ENCODE results near the gene NAA25. TPM values are rescaled to one million over a fixed set of nuclear protein-coding genes. Genes with fewer than 3 reads are reported as not detected.
"Not testable (repeated sequence)": the region's sequence is repeated elsewhere in the genome, so short reads cannot be mapped to it uniquely, and the experiment has no call there.

NAA25 gene
- total and polyA plus RNA-seq, 5 donors from 2014 or later: 8.0 to 27.9 (median 14.8) TPM

DNA sequence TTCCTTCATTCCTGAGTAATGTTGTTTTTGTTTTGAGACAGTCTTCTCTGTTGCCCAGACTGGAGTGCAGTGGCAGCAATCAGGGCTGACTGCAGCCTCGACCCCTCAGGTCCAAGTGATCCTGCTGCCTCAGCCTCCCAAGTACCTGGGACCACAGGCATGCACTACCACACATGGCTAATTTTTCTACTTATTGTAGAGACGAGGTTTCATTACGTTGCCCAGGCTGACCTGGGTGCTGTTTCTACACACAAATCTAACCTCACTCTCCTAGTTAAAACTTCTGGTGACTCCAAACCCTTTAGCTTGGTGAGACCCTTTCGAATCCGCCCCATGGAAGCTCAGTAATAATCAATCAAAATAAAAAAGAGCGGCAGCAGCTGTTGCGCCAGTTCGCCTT is 96.9 kb downstream of the NAA25 start:
- Histone ChIP-seq H3K27ac (ENCODE audit: insufficient read depth, low read length, poor library complexity, severe bottlenecking) (peak overlapping the region; percentile 98), H3K27me3 (ENCODE audit: control insufficient read depth, insufficient read depth, low read length) (no peaks in the 10 kb centered on the region), H3K9me3 (ENCODE audit: control insufficient read depth in 2 of 2, low read length in 2 of 2) (no peaks in the 10 kb centered on the region), H3K4me1 (ENCODE audit: control insufficient read depth, insufficient read depth, low read length, poor library complexity, severe bottlenecking) (peaks cover 47% of the 10 kb centered on the region), H3K4me3 (ENCODE audit: low read depth, low read length) (peak overlapping the region; percentile 84), H3K36me3 (ENCODE audit: control insufficient read depth, insufficient read depth, low read length) (peaks cover 11% of the 10 kb centered on the region)
- Mint-ChIP-seq H3K9me3 (peaks cover 0 to 5% (median 4%) of the 10 kb centered on the region in 7 donors), H3K27ac (peak overlapping the region; percentile 95 to 99 (median 96)), H3K4me3 (peak overlapping the region; percentile 94 to 95 (median 94)), H3K4me1 (peaks cover 28 to 72% (median 49%) of the 10 kb centered on the region in 4 donors), H3K27me3 (no peaks in the 10 kb centered on the region), H3K36me3 (peaks cover 21% of the 10 kb centered on the region)
- no peak for ATAC-seq (ENCODE audit: low read depth in 2 of 2)
- no peak for DNase-seq

DNA sequence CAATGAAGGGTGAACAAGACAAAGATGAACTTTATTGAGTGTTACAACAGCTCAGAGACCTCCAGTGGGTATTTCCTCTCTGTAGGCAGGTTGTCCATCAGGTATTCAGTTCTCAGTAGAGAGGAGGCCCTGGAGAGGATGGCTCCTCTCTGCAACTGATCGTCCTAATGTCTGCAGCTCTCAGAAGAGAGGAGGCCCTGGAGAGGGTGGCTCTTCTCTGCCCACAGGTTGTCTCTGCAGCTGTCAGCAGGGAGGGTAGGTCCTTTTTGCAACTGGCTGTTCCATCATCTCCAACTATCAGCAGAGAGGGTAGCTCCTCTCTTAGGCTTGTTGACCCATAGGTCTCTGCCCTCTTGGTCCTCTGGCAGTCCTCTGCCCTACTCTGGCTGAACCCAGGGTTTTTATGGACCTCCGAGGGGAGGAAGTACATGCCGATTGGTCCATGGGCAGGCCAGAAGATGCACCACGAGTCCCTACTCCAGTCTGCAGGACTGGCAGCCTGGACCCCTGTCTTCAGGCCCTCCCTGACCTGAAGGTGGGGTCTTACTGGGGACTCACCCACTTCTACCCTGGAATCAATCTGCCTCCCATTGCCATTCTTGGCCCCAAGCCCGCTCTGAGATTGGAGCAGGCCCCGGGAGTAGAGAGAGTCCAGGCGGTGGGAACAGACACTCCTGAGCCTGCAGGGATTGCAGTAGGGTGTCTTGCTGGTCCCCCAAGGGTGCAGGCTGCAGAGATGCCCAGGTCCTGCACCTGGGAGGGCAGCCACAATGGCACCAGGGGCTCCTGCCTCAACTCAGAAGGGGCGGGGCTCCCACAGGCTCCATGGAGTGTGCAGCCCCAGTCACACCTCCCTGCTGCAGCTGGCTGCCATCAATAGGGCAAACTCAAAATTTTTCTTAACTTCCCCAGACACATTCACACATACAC is 97.9 kb downstream of the NAA25 start:
- Histone ChIP-seq H3K27me3 (ENCODE audit: control insufficient read depth, insufficient read depth, low read length) (no peaks in the 10 kb centered on the region), H3K4me1 (ENCODE audit: control insufficient read depth, insufficient read depth, low read length, poor library complexity, severe bottlenecking) (peaks cover 46% of the 10 kb centered on the region), H3K36me3 (ENCODE audit: control insufficient read depth, insufficient read depth, low read length) (peaks cover 4% of the 10 kb centered on the region), H3K9me3 (ENCODE audit: control insufficient read depth in 2 of 2, low read length in 2 of 2) (no peaks in the 10 kb centered on the region), H3K4me3 (ENCODE audit: low read depth, low read length) (peak overlapping the region; percentile 84), H3K27ac (ENCODE audit: insufficient read depth, low read length, poor library complexity, severe bottlenecking) (no peak overlapping the region)
- Mint-ChIP-seq H3K4me1 (peaks cover 34 to 72% (median 50%) of the 10 kb centered on the region in 4 donors), H3K9me3 (peaks cover 0 to 2% (median 0%) of the 10 kb centered on the region in 7 donors), H3K36me3 (peaks cover 14% of the 10 kb centered on the region), H3K27ac (peak overlapping the region; percentile 42 to 96 (median 53)), H3K27me3 (no peaks in the 10 kb centered on the region), H3K4me3 (peak overlapping the region; percentile 94 to 95 (median 94))
- no peak for DNase-seq
- ATAC-seq (ENCODE audit: low read depth in 2 of 2): no peak

DNA sequence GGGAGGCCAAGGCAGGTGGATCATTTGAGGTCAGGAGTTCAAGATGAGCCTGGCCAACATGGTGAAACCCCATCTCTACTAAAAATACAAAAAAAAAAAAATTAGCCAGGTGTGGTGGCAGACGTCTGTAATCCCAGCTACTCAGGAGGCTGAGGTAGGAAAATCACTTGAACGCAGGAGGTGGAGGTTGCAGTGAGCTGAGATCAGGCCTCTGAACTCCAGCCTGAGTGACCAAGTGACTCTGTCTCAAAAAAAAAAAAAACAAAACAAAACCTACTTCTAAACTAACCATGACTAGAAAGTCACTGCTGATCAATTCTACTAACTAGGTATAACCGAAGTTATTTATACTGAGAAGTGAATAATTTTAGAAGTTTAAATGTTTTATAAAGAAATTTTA is 99.0 kb downstream of the NAA25 start:
- peak overlapping the region in 2 of 3 donors; percentile 44 to 66 for H3K27ac Mint-ChIP-seq

DNA sequence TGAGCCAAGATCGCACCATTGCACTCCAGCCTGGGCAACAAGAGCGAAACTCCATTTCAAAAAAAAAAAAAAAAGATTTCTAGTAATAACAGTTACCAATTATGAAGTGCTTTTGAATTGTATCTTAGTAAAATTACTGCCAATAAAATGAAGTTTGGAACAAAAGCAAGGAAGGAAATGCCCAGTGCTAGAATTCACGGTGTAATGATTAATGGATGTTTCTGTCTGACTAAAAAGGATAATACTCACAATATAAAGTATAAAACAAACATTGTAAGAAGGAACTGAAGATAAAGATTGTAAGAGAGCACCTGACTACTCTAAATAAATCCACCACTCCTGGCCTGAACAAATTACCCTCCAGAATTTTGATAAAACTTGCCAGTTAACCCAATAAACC is 99.7 kb downstream of the NAA25 start:
- no peaks in the 10 kb centered on the region for H3K36me3 ChIP-seq (ENCODE audit: control insufficient read depth, insufficient read depth, low read length)
- H3K9me3 ChIP-seq (ENCODE audit: control insufficient read depth in 2 of 2, low read length in 2 of 2): no peaks in the 10 kb centered on the region
- peaks cover 37 to 71% (median 46%) of the 10 kb centered on the region in 4 donors for H3K4me1 Mint-ChIP-seq
- peak overlapping the region; percentile 33 to 91 (median 44) for H3K27ac Mint-ChIP-seq
- peak overlapping the region in 2 of 4 donors; percentile 23 to 61 for H3K4me3 Mint-ChIP-seq
- ATAC-seq (ENCODE audit: low read depth in 2 of 2): no peak
- no peaks in the 10 kb centered on the region for H3K9me3 Mint-ChIP-seq
- H3K27me3 Mint-ChIP-seq: no peaks in the 10 kb centered on the region
- H3K27me3 ChIP-seq (ENCODE audit: control insufficient read depth, insufficient read depth, low read length): no peaks in the 10 kb centered on the region
- no peak for DNase-seq
- no peak overlapping the region for H3K4me3 ChIP-seq (ENCODE audit: low read depth, low read length)
- peaks cover 30% of the 10 kb centered on the region for H3K4me1 ChIP-seq (ENCODE audit: control insufficient read depth, insufficient read depth, low read length, poor library complexity, severe bottlenecking)
- H3K27ac ChIP-seq (ENCODE audit: insufficient read depth, low read length, poor library complexity, severe bottlenecking): no peak overlapping the region
- H3K36me3 Mint-ChIP-seq: peaks cover 5% of the 10 kb centered on the region

More for the DNA sequence above, 99.0 kb downstream of the NAA25 start:
- peaks cover 36% of the 10 kb centered on the region for H3K4me1 ChIP-seq (ENCODE audit: control insufficient read depth, insufficient read depth, low read length, poor library complexity, severe bottlenecking)
- DNase-seq; H3K27me3 ChIP-seq (ENCODE audit: control insufficient read depth, insufficient read depth, low read length); H3K9me3 Mint-ChIP-seq; H3K27ac ChIP-seq (ENCODE audit: insufficient read depth, low read length, poor library complexity, severe bottlenecking); H3K9me3 ChIP-seq (ENCODE audit: control insufficient read depth in 2 of 2, low read length in 2 of 2); H3K27me3 Mint-ChIP-seq; H3K36me3 ChIP-seq (ENCODE audit: control insufficient read depth, insufficient read depth, low read length); H3K4me3 ChIP-seq (ENCODE audit: low read depth, low read length); ATAC-seq (ENCODE audit: low read depth in 2 of 2): not testable (repeated sequence)
- Mint-ChIP-seq H3K36me3 (peaks cover 10% of the 10 kb centered on the region), H3K4me1 (peaks cover 37 to 73% (median 52%) of the 10 kb centered on the region in 4 donors), H3K4me3 (peak overlapping the region in 2 of 4 donors; percentile 7 to 82)

DNA sequence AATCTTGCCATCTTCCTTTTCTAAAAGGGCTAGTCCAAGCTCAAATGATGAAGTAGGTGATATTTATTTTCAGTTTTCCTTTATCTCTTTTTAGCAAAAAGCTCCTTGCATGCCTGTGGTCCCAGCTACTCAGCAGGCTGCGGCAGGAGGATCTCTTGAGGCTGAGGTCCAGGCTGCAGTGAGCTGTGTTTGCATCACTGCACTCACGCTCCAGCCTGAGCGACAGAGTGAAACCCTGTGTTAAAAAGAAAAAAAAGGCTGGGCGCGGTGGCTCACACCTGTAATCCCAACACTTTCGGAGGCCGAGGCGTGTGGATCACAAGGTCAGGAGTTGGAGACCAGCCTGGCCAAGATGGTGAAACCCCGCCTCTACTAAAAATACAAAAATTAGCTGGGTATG is 100.6 kb downstream of the NAA25 start:
- Histone ChIP-seq H3K36me3 (ENCODE audit: control insufficient read depth, insufficient read depth, low read length) (no peaks in the 10 kb centered on the region), H3K4me3 (ENCODE audit: low read depth, low read length) (no peak overlapping the region), H3K27me3 (ENCODE audit: control insufficient read depth, insufficient read depth, low read length) (no peaks in the 10 kb centered on the region), H3K4me1 (ENCODE audit: control insufficient read depth, insufficient read depth, low read length, poor library complexity, severe bottlenecking) (peaks cover 31% of the 10 kb centered on the region), H3K27ac (ENCODE audit: insufficient read depth, low read length, poor library complexity, severe bottlenecking) (no peak overlapping the region), H3K9me3 (ENCODE audit: control insufficient read depth in 2 of 2, low read length in 2 of 2) (no peaks in the 10 kb centered on the region)
- Mint-ChIP-seq H3K4me1 (peaks cover 38 to 76% (median 51%) of the 10 kb centered on the region in 4 donors), H3K36me3 (peaks cover 5% of the 10 kb centered on the region), H3K27me3 (no peaks in the 10 kb centered on the region), H3K4me3 (no peak overlapping the region), H3K9me3 (no peaks in the 10 kb centered on the region), H3K27ac (peak overlapping the region in 1 of 3 donors; percentile 45)
- no peak for ATAC-seq (ENCODE audit: low read depth in 2 of 2)
- DNase-seq: no peak

DNA sequence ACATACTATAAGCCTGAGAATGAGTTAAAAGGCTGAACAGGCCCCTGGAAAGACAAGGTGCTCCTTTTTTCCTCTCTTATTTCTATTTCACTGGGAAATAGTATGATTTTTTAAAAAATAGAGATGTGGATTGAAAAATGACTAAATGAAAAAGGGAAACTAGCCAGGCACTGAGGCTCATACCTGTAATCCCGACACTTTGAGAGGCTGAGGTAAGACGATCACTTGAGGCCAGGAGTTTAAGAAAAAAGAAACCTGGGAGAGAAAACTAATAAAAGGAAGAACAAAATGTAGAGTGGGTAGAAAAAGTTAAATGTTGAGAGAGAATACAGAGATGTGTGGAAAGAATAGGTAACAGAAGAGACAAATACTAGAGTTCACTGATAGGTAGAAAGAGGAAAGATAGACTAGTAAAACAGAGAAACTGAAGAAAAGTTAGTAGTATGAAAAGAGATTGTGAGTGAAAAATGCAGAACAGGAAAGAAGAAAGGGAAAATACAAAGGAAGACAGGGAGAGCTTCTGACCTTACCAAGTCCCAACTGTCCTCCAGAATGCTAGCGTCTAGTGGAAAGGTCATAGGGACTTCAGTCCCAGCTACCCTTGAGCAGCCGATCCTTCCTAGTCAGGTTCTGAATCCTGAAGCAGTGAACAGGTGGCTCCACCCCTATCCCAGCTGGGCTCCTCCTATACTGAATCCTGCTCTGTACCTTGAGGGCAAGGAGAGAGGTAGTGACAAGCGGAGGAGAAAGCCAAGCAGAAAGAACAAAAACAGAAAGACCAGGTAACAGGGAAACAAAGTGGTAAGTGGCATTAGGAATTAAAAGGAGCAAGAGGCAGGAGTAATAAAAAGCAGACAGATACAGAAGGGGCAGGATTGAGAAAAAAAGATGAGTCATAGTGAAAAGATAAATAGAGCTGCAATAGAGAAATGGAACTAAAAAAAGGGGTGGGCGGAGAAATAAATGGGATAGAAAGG is 102.9 kb downstream of the NAA25 start:
- Histone ChIP-seq H3K27ac (ENCODE audit: insufficient read depth, low read length, poor library complexity, severe bottlenecking) (no peak overlapping the region), H3K4me3 (ENCODE audit: low read depth, low read length) (no peak overlapping the region), H3K9me3 (ENCODE audit: control insufficient read depth in 2 of 2, low read length in 2 of 2) (no peaks in the 10 kb centered on the region), H3K36me3 (ENCODE audit: control insufficient read depth, insufficient read depth, low read length) (no peaks in the 10 kb centered on the region), H3K4me1 (ENCODE audit: control insufficient read depth, insufficient read depth, low read length, poor library complexity, severe bottlenecking) (peaks cover 29% of the 10 kb centered on the region), H3K27me3 (ENCODE audit: control insufficient read depth, insufficient read depth, low read length) (no peaks in the 10 kb centered on the region)
- H3K9me3 Mint-ChIP-seq: no peaks in the 10 kb centered on the region
- H3K4me3 Mint-ChIP-seq: peak overlapping the region in 2 of 4 donors; percentile 27 to 68
- H3K4me1 Mint-ChIP-seq: peaks cover 41 to 73% (median 53%) of the 10 kb centered on the region in 4 donors
- ATAC-seq (ENCODE audit: low read depth in 2 of 2) (no peak), DNase-seq (no peak)
- peaks cover 4% of the 10 kb centered on the region for H3K27me3 Mint-ChIP-seq
- H3K27ac Mint-ChIP-seq: peak overlapping the region; percentile 49 to 96 (median 68)
- peaks cover 2% of the 10 kb centered on the region for H3K36me3 Mint-ChIP-seq

DNA sequence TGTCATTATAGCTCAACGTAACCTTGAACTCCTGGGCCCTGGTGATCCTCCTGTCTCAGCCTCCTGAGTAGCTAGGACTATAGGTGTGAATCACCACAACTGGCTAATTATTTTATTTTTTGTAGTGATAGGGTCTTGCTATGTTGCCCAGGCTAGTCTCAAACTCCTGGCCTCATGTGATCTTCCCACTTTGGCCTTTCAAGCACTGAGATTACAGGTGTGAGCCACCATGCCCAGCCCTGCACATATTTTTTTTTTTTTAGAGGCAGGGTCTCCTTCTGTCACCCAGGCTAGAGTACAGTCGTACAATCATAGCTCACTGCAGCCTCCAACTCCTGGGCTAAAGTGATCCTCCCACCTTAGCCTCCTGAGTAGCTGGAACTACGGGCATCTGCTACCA is 104.5 kb downstream of the NAA25 start:
- no peak for DNase-seq
- H3K27me3 ChIP-seq (ENCODE audit: control insufficient read depth, insufficient read depth, low read length): no peaks in the 10 kb centered on the region
- no peak for ATAC-seq (ENCODE audit: low read depth in 2 of 2)
- no peak overlapping the region for H3K27ac ChIP-seq (ENCODE audit: insufficient read depth, low read length, poor library complexity, severe bottlenecking)
- Mint-ChIP-seq H3K27ac (peak overlapping the region; percentile 15 to 57 (median 38)), H3K9me3 (no peaks in the 10 kb centered on the region), H3K4me1 (peaks cover 40 to 76% (median 52%) of the 10 kb centered on the region in 4 donors), H3K4me3 (no peak overlapping the region), H3K36me3 (peaks cover 3% of the 10 kb centered on the region), H3K27me3 (peaks cover 4% of the 10 kb centered on the region)
- peaks cover 32% of the 10 kb centered on the region for H3K4me1 ChIP-seq (ENCODE audit: control insufficient read depth, insufficient read depth, low read length, poor library complexity, severe bottlenecking)
- no peaks in the 10 kb centered on the region for H3K36me3 ChIP-seq (ENCODE audit: control insufficient read depth, insufficient read depth, low read length)
- H3K9me3 ChIP-seq (ENCODE audit: control insufficient read depth in 2 of 2, low read length in 2 of 2): no peaks in the 10 kb centered on the region
- H3K4me3 ChIP-seq (ENCODE audit: low read depth, low read length): no peak overlapping the region

All from CD4-positive, CD25-positive, alpha-beta regulatory T cell (primary cell).